ENCODE data around the gene HSPB2.

The HSPB2 gene

DNA sequence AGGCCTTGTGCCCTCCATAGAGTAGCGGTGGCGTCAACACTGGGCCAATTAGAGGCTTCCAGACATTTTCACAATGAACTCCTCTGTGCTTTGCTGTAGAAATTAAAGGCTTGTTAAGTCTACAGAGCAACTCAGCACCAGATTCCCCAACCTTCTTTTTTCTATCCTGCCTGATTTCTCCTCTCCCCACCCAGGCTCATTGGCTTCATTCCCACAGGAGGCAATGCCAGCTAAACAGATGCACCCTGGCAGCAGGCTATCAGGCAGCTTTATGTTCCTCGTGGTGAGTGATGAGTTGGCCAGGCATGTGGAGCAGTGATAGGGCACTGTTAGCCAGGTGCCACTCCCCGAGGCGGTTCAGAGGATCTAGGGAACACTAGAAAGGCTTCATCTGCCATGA lies 29.4 kb downstream of the HSPB2 start:
- DNase-seq, result no peak

DNA sequence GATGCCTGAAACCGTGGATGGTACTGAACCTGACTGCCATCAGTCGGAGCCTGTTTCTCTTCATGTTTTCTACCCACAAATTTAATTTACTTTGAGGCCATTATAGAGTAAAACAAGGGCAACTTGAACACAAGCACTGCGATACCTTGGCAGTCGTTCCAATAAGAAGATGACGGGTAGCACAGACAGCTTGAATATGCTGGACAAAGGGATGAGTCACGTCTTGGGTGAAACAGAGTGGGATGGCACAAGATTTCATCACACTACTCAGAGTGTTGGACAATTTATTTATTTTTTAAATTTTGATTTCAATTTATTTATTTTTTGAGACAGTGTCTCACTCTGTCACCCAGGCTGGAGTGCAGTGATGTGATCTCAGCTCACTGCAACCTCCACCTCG lies 30.3 kb downstream of the HSPB2 start:
- DNase-seq, result no peak

DNA sequence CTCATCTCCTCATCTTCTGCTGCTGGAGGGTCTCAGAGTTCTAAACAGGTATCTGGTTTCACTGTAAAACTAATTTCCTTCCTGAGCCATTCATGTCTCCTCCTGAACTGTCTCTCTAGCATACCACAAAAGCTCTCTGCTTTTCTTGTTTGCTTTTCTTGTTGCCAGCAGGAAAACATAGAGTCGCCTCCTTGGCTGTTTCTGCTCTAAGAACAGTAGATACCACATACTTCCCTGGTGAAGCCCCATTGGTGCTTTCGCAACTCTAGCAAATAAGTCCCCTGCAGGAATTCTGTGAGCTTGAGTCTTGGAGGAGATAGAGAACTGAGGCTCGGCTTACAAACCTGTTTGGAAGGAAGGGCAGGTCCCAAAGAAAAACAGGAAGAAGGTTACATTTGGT lies 31.6 kb downstream of the HSPB2 start:
- no peak for DNase-seq

DNA sequence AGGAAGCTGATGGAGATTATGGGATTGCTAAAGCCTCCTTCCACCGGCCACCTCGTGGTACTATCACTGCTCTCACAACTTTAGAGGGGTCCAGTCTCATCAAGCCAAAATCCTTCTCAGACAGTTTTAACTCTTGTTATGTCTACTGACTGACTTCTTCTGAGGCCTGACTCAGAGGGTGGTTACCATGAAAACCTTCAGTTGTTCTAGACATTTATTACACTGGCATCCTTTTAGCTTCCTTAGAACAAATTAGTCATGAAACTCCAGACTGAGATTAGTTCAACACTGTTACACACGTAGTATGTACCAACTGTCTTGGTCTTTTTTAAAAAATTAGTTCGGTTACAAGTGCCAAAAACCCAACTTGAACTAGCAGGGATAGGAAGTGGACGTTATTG lies 32.1 kb downstream of the HSPB2 start:
- no peak for DNase-seq

DNA sequence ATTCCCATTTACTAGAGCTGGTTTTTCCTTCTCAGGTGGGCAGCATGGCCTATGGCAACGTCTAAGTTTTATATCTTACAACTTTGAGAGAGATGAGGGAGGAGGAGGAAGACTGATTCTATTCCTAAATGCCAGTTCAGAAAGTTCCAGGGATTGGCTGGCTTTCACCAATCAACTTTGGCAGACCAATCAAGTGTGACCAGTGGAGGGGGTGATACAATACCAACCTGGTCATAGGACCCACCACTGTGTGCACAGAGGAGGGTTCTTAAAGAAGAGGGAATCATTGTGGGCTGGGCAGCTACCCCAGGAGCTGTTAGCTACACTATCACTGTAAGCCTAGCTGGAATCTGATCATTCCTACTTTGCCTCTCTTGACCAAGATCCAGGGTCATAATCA lies 32.7 kb downstream of the HSPB2 start:
- DNase-seq, result no peak

DNA sequence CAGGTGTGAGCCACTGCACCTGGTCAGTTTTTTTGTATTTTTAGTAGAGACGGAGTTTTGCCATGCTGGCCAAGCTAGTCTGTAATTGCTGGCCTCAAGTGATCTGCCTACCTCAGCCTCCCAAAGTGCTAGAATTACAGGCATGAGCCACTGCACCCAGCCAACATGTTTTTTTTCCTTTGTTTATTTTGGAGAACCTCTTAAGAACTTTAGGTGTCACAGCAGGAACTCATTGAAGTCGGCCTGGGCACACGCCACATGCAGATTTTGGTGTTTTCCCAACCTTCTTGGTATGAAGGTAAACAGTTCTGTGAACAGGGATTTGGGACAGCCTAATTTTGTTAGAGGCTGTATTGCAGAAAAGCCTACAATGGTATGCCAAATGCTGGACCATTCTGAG lies 34.0 kb downstream of the HSPB2 start:
- DNase-seq, result no peak

DNA sequence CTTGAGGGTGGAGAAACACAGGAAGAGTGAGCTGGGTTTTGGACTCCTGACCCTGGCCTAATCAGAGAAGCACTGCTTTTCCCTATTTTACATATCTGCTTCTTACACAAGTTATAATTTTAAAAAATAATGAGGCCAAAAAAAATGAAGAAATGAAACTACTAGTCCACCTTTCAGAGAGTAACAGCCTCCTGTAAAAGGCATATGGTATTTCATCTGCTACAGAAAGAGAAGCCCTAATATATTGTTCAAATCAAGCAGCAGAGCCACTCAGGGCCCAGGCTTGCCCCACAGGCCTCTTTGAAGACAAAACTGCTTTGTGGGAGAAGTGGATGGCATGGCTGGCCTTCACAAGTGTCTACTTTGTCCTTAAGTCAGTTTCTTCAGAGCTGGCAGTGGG lies 34.6 kb downstream of the HSPB2 start:
- no peak for DNase-seq

DNA sequence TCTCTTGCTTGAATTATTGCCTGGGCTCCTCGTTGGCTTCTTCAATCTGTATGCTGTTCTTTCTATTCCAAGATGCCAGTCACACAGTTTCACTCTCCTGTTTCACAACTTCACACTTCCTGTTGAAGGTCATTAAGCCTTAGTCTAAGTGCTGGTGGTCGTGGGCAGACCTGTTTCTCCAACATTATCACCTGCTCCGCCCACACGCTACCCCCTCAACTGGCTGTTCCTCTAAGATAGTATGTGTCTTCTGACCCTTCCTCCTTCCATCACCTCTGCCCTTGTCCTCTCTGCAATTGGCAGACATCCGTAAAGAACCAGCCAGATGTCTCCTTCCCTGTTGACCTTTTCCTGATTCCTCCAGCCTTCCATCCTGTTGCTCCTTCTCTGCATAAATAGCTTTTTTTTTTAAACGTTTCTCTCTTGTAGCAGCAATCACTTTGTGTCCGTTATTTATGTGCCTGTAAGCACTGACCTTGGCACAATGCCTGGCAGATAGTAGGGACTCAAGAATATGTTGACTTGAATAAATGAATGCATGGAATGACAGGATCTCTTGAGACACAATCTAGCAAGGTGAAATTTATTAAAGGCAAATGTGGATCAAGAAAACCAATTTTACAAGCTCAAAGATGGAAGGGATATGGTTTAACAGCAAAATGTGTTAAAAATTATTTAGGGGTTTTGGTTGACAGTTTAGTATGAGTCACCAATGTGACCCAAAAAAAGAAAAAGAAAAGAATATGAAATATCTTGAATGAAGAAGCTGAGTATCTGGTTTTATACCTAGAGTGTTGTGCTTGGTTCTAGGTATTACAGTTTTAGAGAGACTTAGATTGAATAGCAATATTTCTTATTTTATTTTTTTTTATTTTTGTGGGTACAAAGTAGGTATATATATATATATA lies 37.2 kb downstream of the HSPB2 start:
- DNase-seq, result no peak

DNA sequence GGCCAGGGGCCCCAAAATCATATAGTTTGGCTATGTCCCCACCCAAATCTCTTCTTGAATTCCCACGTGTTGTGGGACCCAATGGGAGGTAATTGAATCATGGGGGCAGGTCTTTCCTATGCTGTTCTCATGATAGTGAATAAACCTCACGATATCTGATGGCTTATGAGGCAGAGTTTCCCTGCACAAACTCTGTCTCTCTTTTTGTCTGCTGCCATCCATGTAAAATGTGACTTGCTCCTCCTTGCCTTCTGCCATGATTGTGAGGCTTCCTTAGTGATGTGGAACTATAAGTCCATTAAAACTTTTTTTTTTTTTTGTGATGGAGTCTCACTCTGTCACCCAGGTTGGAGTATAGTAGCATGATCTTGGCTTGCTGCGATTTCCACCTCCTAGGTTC lies 39.0 kb downstream of the HSPB2 start:
- DNase-seq, result no peak

DNA sequence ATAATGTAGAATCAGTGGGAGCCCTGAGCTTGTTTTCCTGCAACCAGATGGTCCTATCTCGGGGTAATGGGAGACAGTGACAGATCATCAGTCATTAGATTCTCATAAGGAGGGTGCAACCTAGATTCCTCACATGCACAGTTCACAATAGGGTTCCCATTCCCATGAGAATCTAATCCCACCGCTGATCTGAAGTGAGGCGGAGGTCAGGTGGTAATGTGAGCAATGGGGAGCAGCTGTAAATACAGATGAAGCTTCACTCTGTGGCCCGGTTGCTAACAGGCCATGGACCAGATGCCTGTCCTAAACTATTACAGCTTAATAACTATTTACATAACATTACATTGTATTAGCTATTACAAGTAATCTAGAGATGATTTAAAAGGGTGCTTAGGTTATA lies 41.6 kb downstream of the HSPB2 start:
- DNase-seq, result no peak

DNA sequence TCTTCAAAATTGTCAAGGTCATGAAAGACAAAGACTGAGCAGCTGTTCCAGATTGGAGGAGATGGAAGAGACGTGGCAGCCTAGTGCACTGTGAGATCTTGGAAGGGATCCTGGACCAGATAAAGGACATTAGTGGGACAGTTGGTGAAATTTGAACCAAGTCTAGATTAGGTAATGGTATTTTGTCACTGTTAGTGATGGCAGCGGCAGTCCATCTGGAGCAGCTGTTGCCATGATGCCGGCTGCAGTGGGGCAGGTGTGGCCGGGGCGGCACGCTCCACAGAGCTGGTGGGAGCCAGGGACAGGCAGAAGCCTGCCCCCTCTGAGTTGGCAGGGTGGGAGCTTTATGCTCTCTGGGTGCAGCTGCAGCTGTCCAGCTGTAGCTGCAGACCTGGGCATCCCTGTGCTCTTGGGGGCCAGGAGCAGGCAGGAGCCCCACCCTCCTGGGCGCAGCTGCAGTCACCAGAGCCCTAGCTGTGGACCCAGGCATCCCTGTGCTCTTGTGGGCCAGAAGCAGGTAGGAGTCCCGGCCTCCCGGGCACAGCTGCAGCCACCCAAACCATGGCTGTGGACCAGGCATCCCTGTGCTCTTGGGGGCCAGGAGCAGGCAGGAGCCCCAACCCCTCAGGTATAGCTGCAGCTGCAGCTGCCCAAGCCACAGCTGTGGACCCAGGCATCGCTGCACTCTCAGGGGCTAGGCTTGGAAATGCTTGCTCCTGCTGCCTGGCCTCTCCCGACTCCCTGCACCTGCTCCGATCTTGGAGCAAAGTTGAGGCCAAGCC lies 45.3 kb downstream of the HSPB2 start:
- no peak for DNase-seq

DNA sequence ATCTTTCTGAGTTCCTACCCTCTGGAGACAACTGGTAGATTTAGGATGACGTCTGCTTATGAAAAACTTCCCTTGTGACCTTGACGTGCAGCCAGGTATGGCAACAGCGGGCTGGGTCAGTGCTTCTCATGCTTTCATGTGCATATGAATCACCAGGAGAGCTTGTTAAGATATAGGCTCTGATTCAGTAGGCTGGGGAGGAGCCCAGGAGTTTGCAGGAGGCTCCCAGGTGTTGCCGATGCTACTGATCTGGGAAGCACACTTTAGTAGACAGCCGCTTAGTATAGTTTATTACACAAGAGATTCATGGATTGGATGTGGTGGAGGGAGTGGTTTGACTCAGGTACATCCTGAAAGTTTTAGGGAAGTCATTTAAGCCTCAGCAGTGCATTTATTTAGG lies 48.4 kb downstream of the HSPB2 start:
- DNase-seq, result no peak

DNA sequence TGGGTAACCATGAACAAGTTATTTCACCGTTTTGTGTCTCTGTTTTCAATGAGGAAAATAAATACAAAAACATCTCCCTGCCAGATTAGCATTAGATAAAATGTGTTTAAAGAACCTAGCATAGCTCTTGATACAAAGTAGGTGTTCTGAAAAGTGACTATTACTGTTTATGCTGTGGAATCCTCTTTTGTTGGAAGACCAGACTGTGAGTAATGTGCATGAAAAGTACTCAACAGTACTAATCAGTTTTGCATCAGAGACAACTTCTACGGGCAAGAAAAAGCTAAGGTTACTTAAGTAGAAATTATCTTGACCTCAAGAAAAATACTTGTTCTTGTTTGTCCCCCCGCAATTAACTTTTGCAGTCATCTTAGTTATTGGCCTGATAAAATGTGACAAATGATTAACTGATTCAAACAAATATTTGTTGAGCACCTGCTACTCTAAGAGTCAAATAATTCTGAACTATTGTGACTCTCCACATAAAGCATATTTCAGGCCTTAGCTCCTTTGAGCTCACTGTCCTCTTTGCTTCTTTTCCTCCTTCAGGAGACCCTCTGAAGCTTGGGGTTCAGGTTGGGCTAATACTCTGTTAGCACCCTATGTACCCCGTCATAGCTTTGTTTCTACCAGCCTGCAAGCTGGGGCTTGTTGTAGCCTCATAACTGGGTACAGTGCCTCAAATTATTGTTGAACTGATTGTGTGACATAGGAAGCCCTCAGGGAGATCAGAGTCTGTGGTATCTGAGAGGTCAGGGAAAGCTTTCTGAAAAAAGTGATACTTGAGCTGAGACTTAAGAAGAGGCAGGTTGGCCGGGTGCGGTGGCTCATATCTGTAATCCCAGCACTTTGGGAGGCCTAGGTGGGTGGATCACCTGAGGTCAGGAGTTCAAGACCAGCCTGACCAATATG lies 49.1 kb downstream of the HSPB2 start:
- DNase-seq, result no peak
